Epithelial cell of proximal tubule (primary cell): ENCODE data around the gene ALDH3A1. TPM values are rescaled to one million over a fixed set of nuclear protein-coding genes. Genes with fewer than 3 reads are reported as not detected.

Experiments
- DNase-seq: peaks from one replicate; pipeline ENCODE4 v3.0.0-alpha.2; 2011; ENCODE audit warnings: low read depth
- H3K4me3 ChIP-seq: 2 replicates; pipeline ENCODE4 v1.5.1; 2011; ENCODE audit warnings: low read depth, mild to moderate bottlenecking, low read length
- CTCF ChIP-seq: conservative IDR thresholded peaks from 2 replicates; pipeline ENCODE4 v1.5.1; 2012; ENCODE audit warnings: low read depth, mild to moderate bottlenecking, low read length
- total RNA-seq: library from RNA; depleted of rRNA; stranded (reverse); fragments of >200 nt; gene quantifications from 2 replicates; pipeline ENCODE4 v1.2.3, GENCODE V29; 2015

Gene ALDH3A1
- total RNA-seq, 1 donor from 2014 or later = 3.3 TPM

- no peak for TF ChIP-seq CTCF
- DNase-seq = no peak
- no peak overlapping the region for H3K4me3 ChIP-seq
Observed at GRCh38 chr17:19718041-19718612, 30.0 kb downstream of the ALDH3A1 start.

- TF ChIP-seq CTCF = no peak
- no peak for DNase-seq
- peak overlapping the region; percentile 8 for H3K4me3 ChIP-seq
Observed at GRCh38 chr17:19717411-19717908, 30.6 kb downstream of the ALDH3A1 start.

- TF ChIP-seq CTCF = no peak
- no peak overlapping the region for H3K4me3 ChIP-seq
- no peak for DNase-seq
Observed at GRCh38 chr17:19717031-19717360, 31.1 kb downstream of the ALDH3A1 start.

- H3K4me3 ChIP-seq = peak within 1 kb of the TSS; percentile 41
- no peak for DNase-seq
- no peak for TF ChIP-seq CTCF
Observed at GRCh38 chr17:19716108-19717030, 31.7 kb downstream of the ALDH3A1 start, which contains the start of gene SLC47A2. SLC47A2 (minus strand) TSS chr17:19716584; CDS start chr17:19716555, 29 bp downstream.

- no peak for DNase-seq
- TF ChIP-seq CTCF = no peak
- peak overlapping the region; percentile 16 for H3K4me3 ChIP-seq
Observed at GRCh38 chr17:19714542-19715411, 33.3 kb downstream of the ALDH3A1 start.

GRCh38 chr17:19713901-19714361, 34.2 kb downstream of the ALDH3A1 start:
- DNase-seq = no peak
- H3K4me3 ChIP-seq = peak overlapping the region; percentile 14
- TF ChIP-seq CTCF = no peak
